Panc1 (cell line): ENCODE measurements around the gene RABL6.

Experiments
- POLR2AphosphoS5 ChIP-seq: IDR thresholded peaks from 2 replicates; pipeline ENCODE4 v1.6.1; 2012; ENCODE audit warnings: mild to moderate bottlenecking, low read depth, low read length, moderate library complexity
- REST ChIP-seq, 2 experiments: IDR thresholded peaks; 2 replicates each; pipeline ENCODE4 v1.6.1; 2011 to 2012; ENCODE audit warnings: low read depth in 2 of 2, control low read depth in 1 of 2, low read length in 1 of 2, mild to moderate bottlenecking in 1 of 2, moderate library complexity in 1 of 2; ENCODE audit not compliant: insufficient read depth in 1 of 2
- SIN3A ChIP-seq: IDR thresholded peaks from 2 replicates; pipeline ENCODE4 v1.6.1; 2012; ENCODE audit warnings: low read depth, mild to moderate bottlenecking, low read length, moderate library complexity, borderline replicate concordance; ENCODE audit not compliant: insufficient read depth
- TCF7L2 ChIP-seq: IDR thresholded peaks from 2 replicates; pipeline ENCODE4 v1.6.1; 2011; ENCODE audit warnings: mild to moderate bottlenecking, low read depth, low read length, inconsistent platforms
- TF ChIP-seq, protein P1 (sequence below): fragments of 450-650 bp; IDR thresholded peaks from 2 replicates; pipeline ENCODE4 v1.5.1; 2017; ENCODE audit warnings: mild to moderate bottlenecking

DNA sequence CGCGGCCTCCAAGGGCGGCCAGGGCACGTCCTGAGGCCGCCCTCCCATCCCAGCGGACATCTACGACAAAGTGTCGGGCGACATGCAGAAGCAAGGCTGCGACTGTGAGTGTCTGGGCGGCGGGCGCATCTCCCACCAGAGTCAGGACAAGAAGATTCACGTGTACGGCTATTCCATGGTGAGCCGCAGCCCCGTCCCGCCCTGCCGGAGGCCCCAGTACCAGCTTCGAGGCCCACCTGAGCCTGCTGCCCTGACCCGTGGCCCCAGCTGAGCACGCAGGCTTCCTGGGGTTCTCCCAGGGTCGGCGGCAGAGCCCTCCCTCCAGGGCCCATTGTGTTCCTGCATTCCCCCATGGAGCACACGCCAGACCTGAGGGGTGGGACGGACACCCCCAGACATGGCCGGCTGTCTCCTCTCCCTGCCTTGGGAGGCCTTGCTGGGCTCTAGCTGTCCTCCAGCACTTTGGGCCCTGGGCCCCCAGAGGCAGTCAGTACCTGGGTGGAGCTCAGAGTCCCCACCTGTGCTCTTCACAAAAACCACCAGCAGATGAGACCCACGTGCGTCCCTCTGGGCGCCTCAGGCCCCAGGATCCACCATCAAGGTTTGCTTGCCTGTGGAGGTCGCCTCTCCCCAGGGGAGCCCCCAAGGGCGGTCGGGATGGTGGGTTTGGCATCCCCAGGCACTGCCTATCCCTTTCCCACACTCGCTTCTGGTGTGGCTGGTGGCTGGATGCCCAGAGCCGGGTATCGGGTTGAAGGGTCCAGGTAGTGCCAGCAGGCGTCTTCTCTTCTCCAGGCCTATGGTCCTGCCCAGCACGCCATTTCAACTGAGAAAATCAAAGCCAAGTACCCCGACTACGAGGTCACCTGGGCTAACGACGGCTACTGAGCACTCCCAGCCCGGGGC lies 42.5 kb downstream of the RABL6 start:
- TF ChIP-seq, protein P1, sequence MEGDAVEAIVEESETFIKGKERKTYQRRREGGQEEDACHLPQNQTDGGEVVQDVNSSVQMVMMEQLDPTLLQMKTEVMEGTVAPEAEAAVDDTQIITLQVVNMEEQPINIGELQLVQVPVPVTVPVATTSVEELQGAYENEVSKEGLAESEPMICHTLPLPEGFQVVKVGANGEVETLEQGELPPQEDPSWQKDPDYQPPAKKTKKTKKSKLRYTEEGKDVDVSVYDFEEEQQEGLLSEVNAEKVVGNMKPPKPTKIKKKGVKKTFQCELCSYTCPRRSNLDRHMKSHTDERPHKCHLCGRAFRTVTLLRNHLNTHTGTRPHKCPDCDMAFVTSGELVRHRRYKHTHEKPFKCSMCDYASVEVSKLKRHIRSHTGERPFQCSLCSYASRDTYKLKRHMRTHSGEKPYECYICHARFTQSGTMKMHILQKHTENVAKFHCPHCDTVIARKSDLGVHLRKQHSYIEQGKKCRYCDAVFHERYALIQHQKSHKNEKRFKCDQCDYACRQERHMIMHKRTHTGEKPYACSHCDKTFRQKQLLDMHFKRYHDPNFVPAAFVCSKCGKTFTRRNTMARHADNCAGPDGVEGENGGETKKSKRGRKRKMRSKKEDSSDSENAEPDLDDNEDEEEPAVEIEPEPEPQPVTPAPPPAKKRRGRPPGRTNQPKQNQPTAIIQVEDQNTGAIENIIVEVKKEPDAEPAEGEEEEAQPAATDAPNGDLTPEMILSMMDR: no peak
- no peak for TF ChIP-seq POLR2AphosphoS5
- no peak for TF ChIP-seq REST (IDR thresholded peaks at IDR 0.05; ENCODE audit: insufficient read depth in 1 of 2, low read depth in 2 of 2, low read length in 1 of 2)
- TF ChIP-seq SIN3A: no peak
- no peak for TF ChIP-seq TCF7L2
